Esophagus muscularis mucosa (tissue), 4 donors: ENCODE measurements around the gene TMEM60.

Experiments used
- EP300 ChIP-seq: sonication (generic); formaldehyde crosslinking; IDR thresholded peaks from one replicate; pipeline ENCODE4 v1.6.1; 2017; ENCODE audit warnings: antibody characterized with exemption
- POLR2A ChIP-seq: fragments of 450-650 bp; IDR thresholded peaks from one replicate; pipeline ENCODE4 v1.6.1; 2017; ENCODE audit warnings: antibody characterized with exemption, moderate library complexity, mild to moderate bottlenecking, low read depth
- TF ChIP-seq, protein P1 (sequence below), 3 experiments: fragments of 200-600 bp in 2 of 3; fragments of 450-650 bp in 1 of 3; sonication (generic) in 2 of 3; IDR thresholded peaks; one replicate each; pipeline ENCODE4 v1.5.1; 2017 to 2019; ENCODE audit warnings: antibody characterized with exemption in 3 of 3, mild to moderate bottlenecking in 2 of 3, moderate library complexity in 1 of 3

DNA sequence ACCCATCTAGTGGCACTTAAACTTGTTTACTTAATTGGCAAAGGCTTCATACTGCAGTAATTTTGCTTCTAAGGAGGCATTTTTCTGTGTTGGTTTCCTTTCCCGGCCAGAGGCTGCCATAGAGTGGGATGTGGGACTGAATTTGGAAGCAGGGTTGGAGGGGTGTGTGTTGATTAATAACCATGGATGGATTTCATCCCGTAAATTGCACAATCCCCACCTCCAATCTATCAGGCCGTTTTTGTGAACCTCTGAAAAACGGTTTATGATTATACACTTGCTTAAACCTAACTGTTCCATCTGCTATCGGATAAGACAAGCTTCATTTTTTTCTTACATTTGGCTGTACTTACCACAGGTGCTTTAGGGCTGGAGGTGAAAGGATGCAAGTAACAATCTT is 1.3 kb downstream of the TMEM60 start:
- TF ChIP-seq, protein P1, sequence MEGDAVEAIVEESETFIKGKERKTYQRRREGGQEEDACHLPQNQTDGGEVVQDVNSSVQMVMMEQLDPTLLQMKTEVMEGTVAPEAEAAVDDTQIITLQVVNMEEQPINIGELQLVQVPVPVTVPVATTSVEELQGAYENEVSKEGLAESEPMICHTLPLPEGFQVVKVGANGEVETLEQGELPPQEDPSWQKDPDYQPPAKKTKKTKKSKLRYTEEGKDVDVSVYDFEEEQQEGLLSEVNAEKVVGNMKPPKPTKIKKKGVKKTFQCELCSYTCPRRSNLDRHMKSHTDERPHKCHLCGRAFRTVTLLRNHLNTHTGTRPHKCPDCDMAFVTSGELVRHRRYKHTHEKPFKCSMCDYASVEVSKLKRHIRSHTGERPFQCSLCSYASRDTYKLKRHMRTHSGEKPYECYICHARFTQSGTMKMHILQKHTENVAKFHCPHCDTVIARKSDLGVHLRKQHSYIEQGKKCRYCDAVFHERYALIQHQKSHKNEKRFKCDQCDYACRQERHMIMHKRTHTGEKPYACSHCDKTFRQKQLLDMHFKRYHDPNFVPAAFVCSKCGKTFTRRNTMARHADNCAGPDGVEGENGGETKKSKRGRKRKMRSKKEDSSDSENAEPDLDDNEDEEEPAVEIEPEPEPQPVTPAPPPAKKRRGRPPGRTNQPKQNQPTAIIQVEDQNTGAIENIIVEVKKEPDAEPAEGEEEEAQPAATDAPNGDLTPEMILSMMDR (IDR thresholded peaks at IDR 0.05), result no peak
- TF ChIP-seq EP300 (no peak), POLR2A (no peak)
